ENCODE results near the gene LRFN3. TPM values are rescaled to one million over a fixed set of nuclear protein-coding genes. Genes with fewer than 3 reads are reported as not detected.

Gene LRFN3
- total and polyA plus RNA-seq, 2 of the 13 experiments (the other 11 are each of a cell fraction or from before 2014, with no cell fraction given) = 0.74 to 1.6 TPM

- TF ChIP-seq ZBTB40 (IDR thresholded peaks at IDR 0.05) (no peak), ZBTB40 (CRISPR knock-in tag; IDR thresholded peaks at IDR 0.05) (0 out of 2 replicates have a peak, but pooled peaks have one; percentile 31), ZNF580 (CRISPR knock-in tag; IDR thresholded peaks at IDR 0.05; ENCODE audit: borderline replicate concordance, low read depth) (peak; percentile 68), PITX1 (CRISPR knock-in tag; IDR thresholded peaks at IDR 0.05) (peak; percentile 35; the same call in 1 of the 2 replicates), ZNF263 (CRISPR knock-in tag; IDR thresholded peaks at IDR 0.05) (peak; percentile 64; the same call in 1 of the 2 replicates), GRHL1 (CRISPR knock-in tag; conservative IDR thresholded peaks at IDR 0.05) (no peak), ATF3 (CRISPR knock-in tag; IDR thresholded peaks at IDR 0.05) (no peak), IRF9 (CRISPR knock-in tag; IDR thresholded peaks at IDR 0.05; ENCODE audit: borderline replicate concordance) (0 out of 2 replicates have a peak, but pooled peaks have one; percentile 52), KMT2B (CRISPR knock-in tag; IDR thresholded peaks at IDR 0.05) (peak; percentile 63; the same call in 1 of the 2 replicates), ZNF75D (CRISPR knock-in tag; IDR thresholded peaks at IDR 0.05; ENCODE audit: borderline replicate concordance) (no peak), PCBP1 (IDR thresholded peaks at IDR 0.05; ENCODE audit: borderline replicate concordance, low read depth, low read length) (no peak), ZNF124 (CRISPR knock-in tag; IDR thresholded peaks at IDR 0.05) (peak; percentile 94), ZNF652 (CRISPR knock-in tag; IDR thresholded peaks at IDR 0.05; ENCODE audit: borderline replicate concordance, low read depth) (peak; percentile 26; the same call in 1 of the 2 replicates), ZBTB25 (CRISPR knock-in tag; IDR thresholded peaks at IDR 0.05) (peak; percentile 74; the same call in 1 of the 2 replicates), SATB2 (CRISPR knock-in tag; IDR thresholded peaks at IDR 0.05) (peak; percentile 86; the same call in 1 of the 2 replicates), SP5 (CRISPR knock-in tag; IDR thresholded peaks at IDR 0.05; ENCODE audit: borderline replicate concordance, low read depth) (no peak)
These were observed 27.3 kb downstream of the LRFN3 start (continued) for GRCh38 chr19:35963514-35963913.

Data from HepG2 (cell line).